BLaER1 treated with 17β-estradiol and CSF1 and Interleukin-3, amounts not matched to agents 10 nM and 100 nM (cell line): ENCODE results near the gene PAX6.
A peak's percentile ranks its signal among the peaks of the same experiment; 100 is the strongest.

Source experiments
- H3K27ac ChIP-seq, 11 experiments: shearing (Covaris generic); formaldehyde crosslinking; 2 replicates each; pipeline ENCODE4 v1.8.1; 2022
- H3K27me3 ChIP-seq, 11 experiments: shearing (Covaris generic); formaldehyde crosslinking; 2 replicates each; pipeline ENCODE4 v1.8.1; 2022
- H3K36me3 ChIP-seq, 11 experiments: shearing (Covaris generic); formaldehyde crosslinking; 2 replicates each; pipeline ENCODE4 v1.8.1; 2022
- H3K4me1 ChIP-seq, 10 experiments: shearing (Covaris generic); formaldehyde crosslinking; 2 replicates each; pipeline ENCODE4 v1.8.1; 2022
- H3K4me2 ChIP-seq, 11 experiments: shearing (Covaris generic); formaldehyde crosslinking; 2 replicates each; pipeline ENCODE4 v1.8.1; 2022
- H3K4me3 ChIP-seq, 10 experiments: shearing (Covaris generic); formaldehyde crosslinking; 2 replicates each; pipeline ENCODE4 v1.8.1; 2022
- H3K9ac ChIP-seq, 11 experiments: shearing (Covaris generic); formaldehyde crosslinking; 2 replicates each; pipeline ENCODE4 v1.8.1; 2022
- H3K9me3 ChIP-seq, 11 experiments: shearing (Covaris generic); formaldehyde crosslinking; replicated peaks in 1 of 11; 2 replicates each; pipeline ENCODE4 v1.8.1; 2022
- H4K20me1 ChIP-seq, 11 experiments: shearing (Covaris generic); formaldehyde crosslinking; 2 replicates each; pipeline ENCODE4 v1.8.1; 2022
- Cebpa-rat ChIP-seq, 11 experiments: shearing (Covaris generic); IDR thresholded peaks; 2 replicates each; pipeline ENCODE4 v1.8.1; 2022

The PAX6 gene

GRCh38 chr11:31806186-31806927 lies 4.8 kb downstream of the PAX6 start:
- TF ChIP-seq Cebpa-rat (IDR thresholded peaks at IDR 0.05), result no peak
- Histone ChIP-seq H3K4me1 (peaks cover 0 to 16% (median 10%) of the 10 kb centered on the region in 10 experiments; a peak in 12 of 20 replicates), H3K4me2 (no peak overlapping the region), H4K20me1 (peaks cover 0 to 65% (median 24%) of the 10 kb centered on the region in 11 experiments; a peak in 15 of 22 replicates), H3K9ac (no peak overlapping the region), H3K27me3 (peaks cover 99 to 100% (median 100%) of the 10 kb centered on the region in 11 experiments), H3K9me3 (peaks cover 75 to 91% (median 82%) of the 10 kb centered on the region in 11 experiments), H3K27ac (no peak overlapping the region), H3K36me3 (no peaks in the 10 kb centered on the region), H3K4me3 (peak overlapping the region in 1 of 10 experiments; percentile 51; a peak in 1 of 20 replicates)

DNA sequence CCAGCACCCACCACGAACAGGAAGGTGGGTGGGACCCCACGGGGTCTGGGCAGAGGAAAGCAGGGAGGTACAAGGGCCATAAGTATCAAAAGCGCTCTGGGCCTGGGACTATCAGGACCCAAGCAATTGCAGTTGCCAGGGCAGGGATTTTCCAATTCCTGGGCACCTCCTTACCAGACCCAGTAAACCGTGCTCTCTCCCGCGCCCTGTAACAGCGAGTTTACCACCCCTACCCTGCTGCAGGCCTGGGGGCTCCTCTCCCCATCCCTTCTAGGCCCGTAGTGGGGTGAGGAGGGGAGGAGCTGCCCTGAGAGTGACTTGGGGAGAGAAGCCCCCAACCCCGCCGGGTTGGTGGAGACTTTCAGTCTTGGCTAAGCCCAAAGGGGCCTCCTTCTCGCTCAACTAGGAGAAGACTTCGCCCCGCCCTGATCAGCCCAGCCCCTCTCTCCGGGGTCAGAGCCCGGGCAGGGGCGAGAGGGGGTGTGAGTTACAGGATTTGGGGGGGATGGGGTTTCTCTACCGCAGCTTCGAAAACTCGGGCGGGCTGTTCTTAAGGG lies 5.4 kb downstream of the PAX6 start:
- H3K9me3 ChIP-seq, result peaks cover 80 to 91% (median 86%) of the 10 kb centered on the region in 11 experiments
- H3K4me1 ChIP-seq, result peaks cover 0 to 14% (median 7%) of the 10 kb centered on the region in 10 experiments; a peak in 12 of 20 replicates
- H3K27ac ChIP-seq, result no peak overlapping the region
- no peaks in the 10 kb centered on the region for H3K36me3 ChIP-seq
- H3K4me2 ChIP-seq, result no peak overlapping the region
- H3K4me3 ChIP-seq, result peak overlapping the region in 3 of 10 experiments; percentile 27 to 51 (median 35); a peak in 4 of 20 replicates
- no peak overlapping the region for H3K9ac ChIP-seq
- H3K27me3 ChIP-seq, result peaks cover 99 to 100% (median 100%) of the 10 kb centered on the region in 11 experiments
- H4K20me1 ChIP-seq, result peaks cover 0 to 62% (median 24%) of the 10 kb centered on the region in 11 experiments; a peak in 15 of 22 replicates
- TF ChIP-seq Cebpa-rat (IDR thresholded peaks at IDR 0.05), result no peak

DNA sequence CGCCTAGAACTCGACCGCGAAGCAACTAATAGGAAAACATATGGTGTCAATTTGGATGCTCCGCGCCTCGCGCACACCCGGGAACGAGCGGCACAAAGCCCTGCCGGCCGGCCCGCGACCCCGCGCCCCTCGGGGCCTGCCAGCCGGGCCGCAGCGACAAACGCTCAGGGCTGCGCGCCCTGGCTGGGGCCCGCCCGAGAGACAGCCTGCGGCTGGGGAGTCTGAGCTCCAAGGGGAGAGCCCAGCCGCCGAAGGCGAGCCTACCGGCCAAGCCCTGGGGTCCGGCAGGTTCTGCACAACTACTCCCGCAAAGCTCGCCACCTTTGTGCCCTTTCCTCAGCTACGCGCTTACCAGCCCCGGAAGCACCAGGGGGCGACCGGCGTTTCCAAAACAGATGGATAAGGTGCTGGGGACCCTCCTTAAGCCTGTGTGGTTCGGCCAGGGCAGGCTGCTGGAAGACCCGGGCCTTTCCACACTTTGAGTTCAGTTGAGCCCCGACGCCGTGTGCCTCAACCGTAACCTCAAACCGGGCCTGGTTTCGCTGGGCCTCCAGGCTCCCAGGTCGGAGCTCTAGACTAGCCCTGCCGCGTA lies 6.0 kb downstream of the PAX6 start:
- Histone ChIP-seq H3K9ac (no peak overlapping the region), H3K36me3 (no peaks in the 10 kb centered on the region), H3K27me3 (peaks cover 99 to 100% (median 100%) of the 10 kb centered on the region in 11 experiments), H3K4me3 (peak overlapping the region in 7 of 10 experiments; percentile 5 to 51 (median 25); a peak in 10 of 20 replicates), H4K20me1 (peaks cover 0 to 56% (median 19%) of the 10 kb centered on the region in 11 experiments; a peak in 15 of 22 replicates), H3K4me2 (peak overlapping the region in 1 of 11 experiments; percentile 21; a peak in 2 of 22 replicates), H3K9me3 (peaks cover 82 to 93% (median 87%) of the 10 kb centered on the region in 11 experiments), H3K27ac (no peak overlapping the region), H3K4me1 (peaks cover 0 to 13% (median 2%) of the 10 kb centered on the region in 10 experiments; a peak in 11 of 20 replicates)
- TF ChIP-seq Cebpa-rat (IDR thresholded peaks at IDR 0.05), result no peak

- Histone ChIP-seq H3K9ac (no peak overlapping the region), H3K9me3 (peaks cover 81 to 93% (median 88%) of the 10 kb centered on the region in 11 experiments), H3K4me1 (peaks cover 0 to 11% (median 0%) of the 10 kb centered on the region in 10 experiments; a peak in 3 of 20 replicates), H3K27ac (no peak overlapping the region), H4K20me1 (peaks cover 0 to 49% (median 13%) of the 10 kb centered on the region in 11 experiments; a peak in 7 of 22 replicates), H3K27me3 (peaks cover 99 to 100% (median 100%) of the 10 kb centered on the region in 11 experiments), H3K4me2 (peak overlapping the region in 3 of 11 experiments; percentile 12 to 55 (median 21); a peak in 6 of 22 replicates), H3K4me3 (peak overlapping the region in 7 of 10 experiments; percentile 5 to 51 (median 25); a peak in 11 of 20 replicates), H3K36me3 (no peaks in the 10 kb centered on the region)
- no peak for TF ChIP-seq Cebpa-rat (IDR thresholded peaks at IDR 0.05)
These were observed 6.6 kb downstream of the PAX6 start for GRCh38 chr11:31804312-31805036.

DNA sequence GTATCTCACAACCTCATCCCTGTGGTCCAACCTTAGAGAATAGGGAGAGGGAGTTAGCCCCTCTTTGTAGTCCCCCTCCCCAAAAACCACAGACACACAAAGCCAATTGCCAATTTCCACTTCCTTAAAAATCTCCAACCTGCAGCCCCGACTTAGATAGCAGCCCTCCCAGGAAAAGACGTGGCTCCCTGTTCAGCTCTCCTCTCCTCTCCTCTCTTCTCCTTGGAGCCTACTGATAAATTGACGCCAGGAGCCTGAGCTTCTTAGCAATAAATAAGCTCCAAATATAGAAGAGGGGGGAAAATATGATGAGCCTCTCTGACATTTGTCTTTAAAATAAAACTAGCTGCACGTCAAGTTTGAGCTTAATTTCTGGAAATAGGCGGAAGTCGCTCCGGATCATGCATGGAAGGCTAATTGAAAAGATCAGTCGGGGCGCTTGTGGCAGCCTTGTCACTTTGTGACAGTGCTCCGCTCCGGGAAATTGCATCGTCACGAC lies 7.3 kb downstream of the PAX6 start:
- Histone ChIP-seq H3K4me1 (peaks cover 0 to 11% (median 0%) of the 10 kb centered on the region in 10 experiments; a peak in 3 of 20 replicates), H3K27me3 (peaks cover 99 to 100% (median 100%) of the 10 kb centered on the region in 11 experiments), H3K36me3 (no peaks in the 10 kb centered on the region), H3K9ac (no peak overlapping the region), H3K9me3 (peaks cover 87 to 93% (median 90%) of the 10 kb centered on the region in 11 experiments), H3K4me3 (peak overlapping the region in 4 of 10 experiments; percentile 21 to 51 (median 24); a peak in 2 of 20 replicates), H3K27ac (no peak overlapping the region), H3K4me2 (peak overlapping the region in 2 of 11 experiments; percentile 12 to 55; a peak in 4 of 22 replicates), H4K20me1 (peaks cover 0 to 48% (median 11%) of the 10 kb centered on the region in 11 experiments; a peak in 7 of 22 replicates)
- no peak for TF ChIP-seq Cebpa-rat (IDR thresholded peaks at IDR 0.05)

DNA sequence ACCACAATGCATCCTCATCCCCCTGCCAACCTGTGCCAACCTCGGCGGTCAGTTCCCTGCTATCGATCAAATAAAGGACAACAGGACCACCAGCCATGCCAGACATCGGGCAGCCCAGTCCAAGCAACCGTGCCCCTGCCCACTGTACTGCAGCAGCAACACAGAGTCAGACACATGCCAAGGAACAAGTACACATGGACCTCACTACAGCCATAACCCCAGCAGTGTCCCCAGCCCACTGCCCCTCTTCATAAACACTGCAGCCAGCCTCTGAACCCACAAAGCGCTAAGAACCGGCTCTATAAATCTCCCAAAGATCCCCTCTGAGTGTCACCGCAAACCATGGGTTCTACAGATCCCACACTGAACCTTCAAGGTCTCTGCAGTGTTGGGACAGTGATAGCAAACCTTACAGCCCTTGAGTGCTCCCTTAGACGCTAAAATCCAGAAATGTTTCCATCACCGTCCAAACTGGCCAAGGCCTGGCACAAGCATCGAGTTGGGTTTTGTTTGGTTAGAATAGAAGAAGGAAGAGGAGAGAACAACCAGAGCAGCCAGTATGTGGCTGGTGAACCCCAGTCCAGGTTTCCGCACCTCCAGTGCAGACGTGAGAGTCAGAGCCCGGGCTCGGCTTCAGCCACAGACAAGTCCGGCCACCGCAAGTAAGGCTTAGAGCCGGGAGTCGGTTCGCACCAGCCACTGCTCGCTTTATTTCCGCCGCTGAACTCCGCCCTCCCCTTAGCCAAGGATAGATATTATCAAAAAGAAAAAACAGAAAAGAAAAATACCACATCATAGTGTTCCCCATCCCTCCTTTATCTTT lies 7.9 kb downstream of the PAX6 start:
- Histone ChIP-seq H3K4me3 (0 out of 20 replicates have a peak overlapping the region, but pooled peaks of 1 of the 10 experiments have one; percentile 23), H3K36me3 (no peaks in the 10 kb centered on the region), H3K4me1 (peaks cover 0 to 11% (median 0%) of the 10 kb centered on the region in 10 experiments; a peak in 3 of 20 replicates), H4K20me1 (peaks cover 0 to 42% (median 7%) of the 10 kb centered on the region in 11 experiments; a peak in 7 of 22 replicates), H3K4me2 (no peak overlapping the region), H3K27me3 (peaks cover 99 to 100% (median 100%) of the 10 kb centered on the region in 11 experiments), H3K27ac (no peak overlapping the region), H3K9me3 (peaks cover 87 to 93% (median 90%) of the 10 kb centered on the region in 11 experiments), H3K9ac (no peak overlapping the region)
- no peak for TF ChIP-seq Cebpa-rat (IDR thresholded peaks at IDR 0.05)

DNA sequence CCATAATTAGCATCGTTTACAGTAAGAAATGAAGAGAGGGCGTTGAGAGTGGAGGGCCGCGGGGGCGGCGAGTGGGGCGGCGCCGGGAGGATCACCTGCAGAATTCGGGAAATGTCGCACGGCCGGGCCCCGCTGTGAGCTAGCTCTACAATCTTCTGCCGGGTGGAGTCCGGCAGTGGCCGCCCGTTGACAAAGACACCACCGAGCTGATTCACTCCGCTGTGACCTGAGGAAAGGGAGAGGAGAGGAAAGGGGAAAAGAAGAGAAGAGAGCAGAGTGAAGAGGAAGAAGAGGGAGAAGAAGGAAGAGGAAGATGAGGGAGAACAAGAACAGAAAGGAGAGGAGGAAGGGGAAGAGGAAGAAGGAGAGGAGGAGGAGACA lies 8.5 kb downstream of the PAX6 start:
- no peak overlapping the region for H3K27ac ChIP-seq
- no peak overlapping the region for H3K4me3 ChIP-seq
- peaks cover 0 to 11% (median 0%) of the 10 kb centered on the region in 10 experiments; a peak in 3 of 20 replicates for H3K4me1 ChIP-seq
- H4K20me1 ChIP-seq, result peaks cover 0 to 41% (median 7%) of the 10 kb centered on the region in 11 experiments; a peak in 7 of 22 replicates
- no peak for TF ChIP-seq Cebpa-rat (IDR thresholded peaks at IDR 0.05)
- H3K9ac ChIP-seq, result no peak overlapping the region
- H3K9me3 ChIP-seq, result peaks cover 84 to 91% (median 89%) of the 10 kb centered on the region in 11 experiments
- no peaks in the 10 kb centered on the region for H3K36me3 ChIP-seq
- H3K27me3 ChIP-seq, result peaks cover 99 to 100% (median 100%) of the 10 kb centered on the region in 11 experiments
- H3K4me2 ChIP-seq, result no peak overlapping the region
